Activated naive CD4-positive, alpha-beta T cell treated with anti-CD3 and anti-CD28 coated beads, Interleukin-2, amount 50 U/mL, for 16 hours (primary cell): ENCODE data around the gene BMP6.
"Not testable (repeated sequence)": the region's sequence is repeated elsewhere in the genome, so short reads cannot be mapped to it uniquely, and the experiment has no call there.

Source experiments
- DNase-seq: peaks from one replicate; pipeline ENCODE4 v3.0.0-alpha.2; 2020

Gene BMP6

GRCh38 chr6:7888587-7889357 lies 162.9 kb downstream of the BMP6 start:
- DNase-seq = no peak

GRCh38 chr6:7891078-7891872 lies 165.4 kb downstream of the BMP6 start:
- DNase-seq = no peak

GRCh38 chr6:7892367-7892766 lies 166.5 kb downstream of the BMP6 start:
- DNase-seq = not testable (repeated sequence)

- DNase-seq = no peak
Measured at GRCh38 chr6:7893342-7893741, 167.4 kb downstream of the BMP6 start.

GRCh38 chr6:7894262-7895124 lies 168.6 kb downstream of the BMP6 start:
- no peak for DNase-seq

- DNase-seq = no peak
Measured at GRCh38 chr6:7895125-7895423, 169.2 kb downstream of the BMP6 start.

GRCh38 chr6:7896465-7896987 lies 170.6 kb downstream of the BMP6 start:
- no peak for DNase-seq

- no peak for DNase-seq
Measured at GRCh38 chr6:7897461-7898192, 171.7 kb downstream of the BMP6 start.

GRCh38 chr6:7898193-7898586 lies 172.3 kb downstream of the BMP6 start:
- DNase-seq = not testable (repeated sequence)

GRCh38 chr6:7899101-7899888 lies 173.4 kb downstream of the BMP6 start:
- no peak for DNase-seq

GRCh38 chr6:7899889-7900213 lies 174.0 kb downstream of the BMP6 start:
- no peak for DNase-seq

- DNase-seq = no peak
Measured at GRCh38 chr6:7900621-7901020, 174.7 kb downstream of the BMP6 start.

- no peak for DNase-seq
Measured at GRCh38 chr6:7901056-7901455, 175.2 kb downstream of the BMP6 start.

GRCh38 chr6:7901780-7902179 lies 175.9 kb downstream of the BMP6 start:
- DNase-seq = no peak

- DNase-seq = no peak
Measured at GRCh38 chr6:7902221-7902620, 176.3 kb downstream of the BMP6 start.

GRCh38 chr6:7902867-7903266 lies 177.0 kb downstream of the BMP6 start:
- no peak for DNase-seq

- no peak for DNase-seq
Measured at GRCh38 chr6:7903673-7904072, 177.8 kb downstream of the BMP6 start.

- DNase-seq = no peak
Measured at GRCh38 chr6:7904654-7905319, 178.9 kb downstream of the BMP6 start.

- DNase-seq = no peak
Measured at GRCh38 chr6:7905416-7905815, 179.5 kb downstream of the BMP6 start.

- no peak for DNase-seq
Measured at GRCh38 chr6:7906741-7907140, 180.8 kb downstream of the BMP6 start.

- no peak for DNase-seq
Measured at GRCh38 chr6:7907159-7907558, 181.3 kb downstream of the BMP6 start.
